HG02938 (cell line): ENCODE measurements around the gene GFPT2.
A peak's percentile ranks its signal among the peaks of the same experiment; 100 is the strongest.

Source experiments
- ATAC-seq: cut with Tn5 transposase; IDR thresholded peaks from one replicate; pipeline ENCODE4 v1.9.1; 2021; ENCODE audit warnings: mild to moderate bottlenecking, moderate library complexity; ENCODE audit not compliant: unreplicated experiment

GFPT2 gene

DNA sequence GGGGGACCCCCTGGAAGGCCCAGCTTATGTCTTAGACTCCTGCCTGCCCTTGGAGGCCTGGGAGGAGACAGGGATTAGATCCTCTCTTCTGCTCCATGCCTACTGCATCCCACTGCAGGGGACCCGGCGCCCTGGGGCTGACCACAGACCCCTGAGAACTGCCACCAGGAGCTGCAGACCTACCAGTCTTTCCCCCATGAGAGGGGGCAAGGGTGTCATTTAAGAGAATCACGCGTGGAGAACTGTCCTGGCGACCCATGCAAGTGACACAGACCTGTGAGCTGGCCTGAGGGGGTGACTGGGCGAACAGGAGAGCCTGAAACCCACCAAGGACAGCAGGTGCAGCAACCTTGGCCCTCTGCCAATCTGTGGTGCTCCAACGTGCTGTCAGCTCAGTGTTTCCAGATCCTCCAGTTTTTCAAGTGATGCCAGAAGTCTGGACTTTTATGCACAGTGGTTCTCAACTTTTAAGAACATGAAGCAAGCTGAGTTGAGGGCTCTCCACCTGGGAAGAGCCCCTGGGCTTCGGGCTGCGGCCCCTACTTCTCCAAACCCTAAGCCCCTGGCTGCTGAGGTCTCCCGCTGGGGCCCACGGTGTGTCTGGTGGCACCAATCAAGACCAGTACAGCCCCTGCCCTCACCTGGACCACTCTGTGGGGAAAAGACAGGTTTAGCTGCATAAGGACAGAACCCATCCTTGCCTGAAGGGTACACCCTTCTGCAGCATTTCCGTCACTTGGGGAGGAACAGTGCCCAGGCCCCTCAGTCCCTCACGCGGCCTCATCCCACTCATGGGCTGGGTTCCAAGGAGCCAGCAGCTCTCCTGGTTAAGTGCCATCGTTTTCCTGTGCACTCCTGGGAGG is 18.2 kb downstream of the GFPT2 start:
- no peak for ATAC-seq

DNA sequence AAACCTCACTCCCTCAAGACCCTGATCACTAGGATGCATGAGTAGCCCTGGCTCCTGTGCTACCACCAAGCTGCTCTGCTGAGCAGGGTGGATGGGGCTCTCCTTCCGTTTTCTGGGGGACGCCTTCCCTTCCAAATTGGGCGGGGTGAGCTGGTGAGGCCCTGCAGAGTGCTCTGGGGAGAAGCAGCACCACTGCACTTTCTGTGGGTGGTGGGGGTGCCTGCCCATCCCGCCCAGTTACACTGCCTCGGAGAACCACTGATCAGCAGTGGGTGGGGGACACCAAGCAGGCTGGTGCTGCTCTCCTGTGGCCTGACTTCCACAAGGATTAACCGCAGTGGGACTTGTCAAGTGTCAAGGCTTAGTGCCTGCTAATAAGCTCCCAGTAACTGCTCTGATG is 19.0 kb downstream of the GFPT2 start:
- ATAC-seq: no peak

DNA sequence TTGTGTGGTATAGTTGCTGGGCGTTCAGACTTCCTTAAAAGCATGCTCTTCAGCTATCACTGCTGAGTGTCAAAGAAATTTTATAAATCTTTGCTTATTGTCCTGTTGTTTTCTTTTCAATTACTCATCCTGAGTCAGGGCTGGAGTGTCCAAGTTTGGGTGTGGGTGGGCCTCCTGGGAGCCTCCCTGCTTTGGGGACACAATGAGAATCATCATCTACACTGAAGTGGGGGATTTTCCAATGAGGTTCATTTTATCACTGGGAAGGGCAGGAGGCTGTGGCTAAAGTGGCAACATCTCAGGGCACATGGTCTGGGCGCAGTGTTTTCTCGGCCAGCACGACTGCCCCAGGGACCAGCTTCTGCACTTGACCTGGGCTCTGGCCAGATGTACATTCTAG is 19.5 kb downstream of the GFPT2 start:
- no peak for ATAC-seq

DNA sequence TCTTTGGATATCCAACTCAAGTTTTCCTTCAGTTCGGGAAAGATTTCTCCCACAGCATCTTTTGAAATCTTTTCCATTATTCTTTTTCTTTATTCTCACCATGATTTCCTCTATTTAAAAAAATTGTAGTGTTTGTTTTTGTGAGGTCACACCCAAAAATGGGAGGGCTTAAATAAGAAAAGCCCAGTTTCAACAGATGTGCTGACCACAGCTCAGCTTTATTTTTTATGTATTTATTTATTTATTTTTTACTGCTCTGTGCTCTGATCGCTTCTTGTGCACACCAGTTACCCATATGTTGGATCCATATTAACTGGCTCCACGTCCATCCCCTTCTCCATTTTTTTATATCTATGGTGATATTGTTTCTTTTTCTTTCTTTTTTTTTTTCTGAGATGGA is 20.3 kb downstream of the GFPT2 start:
- no peak for ATAC-seq

DNA sequence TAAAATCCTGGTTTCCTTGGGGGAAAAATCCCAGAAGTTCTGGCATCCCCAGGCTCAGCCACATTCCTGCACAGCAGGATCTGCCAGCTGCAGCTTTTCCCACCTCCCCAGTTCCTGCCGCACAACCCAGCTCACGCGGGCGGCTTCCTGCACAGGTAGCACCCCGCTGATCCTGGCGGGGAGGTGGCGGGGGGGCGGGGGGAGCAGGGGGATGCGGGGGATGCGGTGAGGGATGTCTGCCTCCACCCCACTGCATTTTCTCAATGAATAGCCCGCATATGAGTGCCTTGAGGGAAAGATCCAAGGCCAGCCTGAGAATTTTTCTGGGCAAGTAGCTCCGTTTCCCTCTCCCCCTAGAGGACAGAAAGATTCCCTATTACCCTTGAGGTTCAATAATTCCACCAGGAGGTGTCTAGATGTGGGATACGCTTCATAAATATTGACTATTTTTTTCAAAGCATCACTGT is 21.1 kb downstream of the GFPT2 start:
- ATAC-seq: no peak

DNA sequence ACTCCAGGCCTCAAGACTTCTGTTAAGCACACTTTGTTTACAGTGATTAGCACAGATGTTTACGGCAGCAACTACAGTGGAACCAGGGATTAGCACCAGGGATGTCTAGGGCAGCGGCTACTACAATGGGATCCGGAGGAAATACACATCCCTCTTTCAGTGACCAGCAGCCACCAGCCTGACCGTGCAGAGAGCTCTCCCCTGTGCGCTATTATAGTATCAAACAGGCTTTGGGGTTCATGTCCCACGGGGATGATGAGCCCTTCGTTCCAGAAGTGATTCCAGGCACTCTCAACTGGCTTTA is 21.5 kb downstream of the GFPT2 start:
- no peak for ATAC-seq

DNA sequence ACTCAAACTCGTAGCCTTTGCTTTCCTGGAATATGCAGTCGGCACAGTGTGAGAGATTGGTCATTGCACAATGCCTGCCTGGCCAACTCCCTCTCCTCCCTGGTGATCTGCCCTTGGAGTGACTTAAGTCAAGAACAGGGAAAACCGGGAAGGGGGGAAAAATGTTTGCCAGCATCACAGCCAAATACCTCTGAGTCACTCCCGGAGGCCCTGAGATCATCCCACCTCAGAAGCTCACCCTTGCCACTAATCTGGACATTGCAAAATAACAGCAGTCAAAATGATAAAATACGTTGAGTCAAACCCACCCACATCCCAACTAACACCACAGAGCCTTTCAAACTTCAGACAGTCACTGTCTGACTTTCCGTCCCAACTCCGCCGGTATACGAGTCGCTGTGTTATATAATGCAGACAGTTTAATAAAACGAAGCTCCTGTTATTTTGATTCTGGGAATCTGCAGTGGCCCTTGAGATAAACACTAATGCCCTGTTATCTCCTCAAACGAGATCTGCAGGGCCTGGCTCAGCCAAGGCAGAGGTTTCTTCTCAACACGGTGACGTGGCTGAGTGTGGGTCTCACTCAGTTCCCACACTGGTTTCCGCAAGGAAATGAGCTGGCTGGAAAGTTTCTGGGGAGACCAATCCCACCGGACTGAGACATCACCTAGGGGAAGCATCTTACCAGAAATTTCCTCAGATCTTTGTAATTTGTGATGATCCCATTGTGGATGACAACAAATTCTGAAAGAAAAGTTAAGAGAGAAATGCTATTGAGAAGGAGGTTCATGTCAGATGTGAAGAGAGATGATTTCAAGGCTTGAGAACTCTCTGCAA is 22.1 kb downstream of the GFPT2 start:
- ATAC-seq: no peak

DNA sequence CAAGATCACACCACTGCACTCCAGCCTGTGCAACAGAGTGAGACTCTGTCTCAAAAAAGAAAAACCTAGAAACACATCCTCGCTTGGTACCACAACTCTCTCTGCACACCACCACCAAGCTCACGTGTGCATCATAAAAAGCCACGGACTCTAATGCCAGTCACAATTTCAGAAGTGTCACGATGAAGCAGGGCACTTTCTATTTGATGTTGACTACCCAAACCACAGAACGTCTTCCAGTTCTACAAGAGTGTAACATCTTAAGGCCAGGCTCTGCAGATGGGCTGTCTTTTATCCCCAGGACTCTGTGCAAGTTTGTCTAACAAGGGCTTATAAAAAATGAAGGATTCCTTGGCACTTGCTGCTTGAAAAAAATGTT is 22.9 kb downstream of the GFPT2 start:
- ATAC-seq: no peak

DNA sequence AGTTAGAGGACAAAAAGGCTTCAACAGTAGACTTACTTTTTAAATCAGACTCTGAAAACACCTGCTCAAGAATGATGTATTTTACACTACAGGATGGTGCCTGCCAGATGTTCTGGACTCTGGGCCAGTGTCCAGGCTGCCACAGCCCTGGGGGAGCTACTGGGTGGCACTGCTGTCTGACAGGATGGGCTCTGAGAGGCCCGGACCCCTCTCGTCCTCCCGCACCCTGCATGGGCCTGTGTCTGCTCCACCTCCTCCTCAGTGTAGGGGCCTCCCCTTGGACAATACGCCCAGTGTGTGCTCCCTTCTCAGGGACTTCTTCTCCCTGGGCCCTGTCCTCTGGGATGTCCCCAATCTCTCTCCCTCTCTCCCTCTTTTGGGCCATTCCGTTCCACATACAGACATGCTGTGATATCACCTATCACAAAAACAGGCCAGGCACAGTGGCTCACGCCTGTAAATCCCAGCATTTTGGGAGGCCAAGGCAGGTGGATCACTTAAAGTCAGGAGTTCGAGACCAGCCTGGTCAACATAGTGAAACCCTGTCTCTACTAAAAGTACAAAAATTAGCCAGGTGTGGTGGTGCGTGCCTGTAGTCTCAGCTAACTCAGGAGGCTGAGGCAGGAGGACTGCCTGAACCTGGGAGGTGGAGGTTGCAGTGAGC is 23.4 kb downstream of the GFPT2 start:
- no peak for ATAC-seq

DNA sequence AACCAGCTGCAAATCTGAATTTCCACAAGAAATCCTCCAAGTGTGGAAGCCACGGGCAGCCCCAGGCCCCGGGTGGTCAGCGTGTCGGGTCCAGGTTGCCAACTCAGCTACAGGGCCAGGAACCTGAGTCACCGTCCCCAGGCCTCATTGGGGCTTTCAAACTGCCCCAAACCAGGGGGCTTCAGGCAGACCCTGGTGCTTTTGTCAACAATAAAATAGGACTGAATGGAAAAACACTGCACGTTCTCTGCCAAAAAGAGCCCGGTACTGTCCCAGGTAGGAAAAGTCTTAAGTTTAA is 24.0 kb downstream of the GFPT2 start:
- ATAC-seq: no peak

DNA sequence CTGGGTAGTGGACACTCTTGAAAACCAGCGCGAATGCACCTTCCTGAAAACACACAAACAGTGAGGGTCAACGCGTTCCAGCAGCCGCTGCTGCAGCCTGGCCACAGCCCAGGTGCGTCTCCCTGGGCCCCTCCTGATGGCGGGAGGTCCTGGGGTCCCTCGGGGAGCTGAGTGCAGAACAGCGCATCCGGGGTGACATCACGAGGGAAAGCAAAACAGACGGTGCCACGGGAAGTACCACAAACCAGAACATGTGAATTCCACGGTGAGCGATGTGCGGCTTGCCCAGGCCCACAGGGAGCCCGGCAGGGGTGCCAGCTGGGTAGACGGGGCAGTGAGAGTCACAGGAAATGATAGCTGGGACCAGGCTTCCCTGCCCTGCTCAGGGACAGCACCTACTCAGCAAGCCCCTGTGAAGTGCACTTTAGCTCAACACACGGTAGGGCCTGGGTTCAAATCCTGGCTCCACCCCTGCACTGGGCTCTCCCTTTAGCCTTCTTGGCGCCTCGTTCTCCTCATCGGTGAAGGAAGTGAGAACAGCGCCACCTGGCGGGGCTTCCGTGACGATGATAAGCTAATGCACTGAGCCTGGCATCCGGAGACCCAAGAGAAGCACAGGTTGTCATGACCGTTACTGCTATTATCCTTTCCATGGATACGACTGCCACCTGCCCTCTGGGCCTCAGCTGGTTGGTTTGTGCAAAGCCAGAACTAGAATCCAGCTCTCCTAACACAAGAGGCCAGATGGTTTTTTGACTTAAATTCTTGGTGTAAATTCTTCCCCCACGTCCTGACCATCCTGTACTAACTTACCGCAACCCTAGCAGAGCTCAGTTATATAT is 24.6 kb downstream of the GFPT2 start:
- peak; percentile 93 for ATAC-seq

DNA sequence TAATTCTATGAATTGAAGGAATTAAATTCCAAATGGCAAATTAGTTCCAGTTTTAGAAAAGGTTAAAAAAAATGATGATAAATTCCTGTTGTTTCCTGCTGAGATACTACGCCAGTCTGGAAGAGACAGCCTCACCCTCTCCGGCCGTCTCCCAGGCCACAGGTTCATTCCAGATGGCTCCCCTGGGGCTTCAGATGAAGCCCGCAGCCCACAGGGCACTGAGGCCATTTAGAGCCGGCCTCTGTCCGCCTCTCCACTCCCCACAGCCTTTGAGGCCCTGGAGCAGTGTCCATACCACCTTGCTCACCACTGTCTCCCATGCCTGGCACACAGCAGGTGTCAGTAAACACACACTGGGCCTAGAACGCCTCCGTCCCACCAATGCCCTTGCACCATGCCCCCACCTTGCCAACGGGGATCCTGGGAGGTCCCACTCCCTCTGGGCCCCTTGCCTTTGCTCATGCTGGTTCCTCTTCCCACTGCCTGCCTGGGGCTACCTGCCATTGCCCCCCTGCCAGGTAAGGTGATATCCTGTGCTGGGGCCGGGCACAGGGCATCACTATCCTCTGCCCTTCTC is 26.1 kb downstream of the GFPT2 start:
- no peak for ATAC-seq

DNA sequence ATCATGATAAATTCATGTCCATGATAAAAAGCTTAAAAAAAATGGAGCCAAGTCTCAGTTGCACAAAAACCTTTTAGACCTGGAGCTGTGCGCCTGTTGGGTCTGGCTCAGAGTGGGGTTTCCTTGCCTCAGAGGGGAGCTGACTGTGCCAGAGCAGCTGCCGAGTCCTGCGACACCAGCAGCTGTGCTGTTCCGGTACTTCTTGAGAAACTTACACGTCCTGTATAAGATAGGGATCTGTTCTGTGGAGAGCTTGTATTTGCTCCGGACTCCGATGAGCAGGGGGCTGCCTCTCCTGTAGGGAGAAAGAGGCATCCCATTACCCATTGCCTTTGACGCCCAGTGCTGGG is 28.6 kb downstream of the GFPT2 start:
- no peak for ATAC-seq

DNA sequence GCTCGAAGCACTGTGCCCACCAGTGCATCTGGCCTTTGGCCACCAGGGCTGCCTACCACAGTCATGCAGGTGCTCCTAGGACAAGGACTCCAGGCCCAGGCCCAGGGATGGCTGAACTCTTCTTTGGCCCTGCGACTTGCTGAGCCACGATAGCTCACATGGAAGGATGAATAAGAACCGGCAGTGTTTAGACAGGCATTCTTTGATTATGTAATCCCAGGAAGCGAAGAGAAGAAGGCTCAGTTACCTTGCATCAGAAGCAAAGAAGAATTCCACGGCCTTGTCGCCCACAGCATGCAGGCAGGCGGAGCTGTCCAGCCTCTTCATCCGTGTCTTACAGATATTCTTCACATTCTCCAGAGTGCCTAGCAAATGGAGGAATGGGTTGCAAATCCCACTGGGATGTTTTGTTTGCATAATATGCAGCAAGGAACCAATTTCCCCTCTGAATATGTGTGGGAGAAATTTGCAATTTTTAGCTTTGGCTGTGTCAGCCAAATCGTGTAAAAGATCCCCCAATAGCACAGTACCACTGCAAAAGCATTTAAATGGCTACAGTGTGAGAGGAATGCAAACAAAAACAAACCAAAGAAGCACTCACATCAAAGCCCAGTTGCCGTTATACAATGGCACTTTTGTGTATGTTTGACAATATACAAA is 29.1 kb downstream of the GFPT2 start:
- ATAC-seq: no peak

DNA sequence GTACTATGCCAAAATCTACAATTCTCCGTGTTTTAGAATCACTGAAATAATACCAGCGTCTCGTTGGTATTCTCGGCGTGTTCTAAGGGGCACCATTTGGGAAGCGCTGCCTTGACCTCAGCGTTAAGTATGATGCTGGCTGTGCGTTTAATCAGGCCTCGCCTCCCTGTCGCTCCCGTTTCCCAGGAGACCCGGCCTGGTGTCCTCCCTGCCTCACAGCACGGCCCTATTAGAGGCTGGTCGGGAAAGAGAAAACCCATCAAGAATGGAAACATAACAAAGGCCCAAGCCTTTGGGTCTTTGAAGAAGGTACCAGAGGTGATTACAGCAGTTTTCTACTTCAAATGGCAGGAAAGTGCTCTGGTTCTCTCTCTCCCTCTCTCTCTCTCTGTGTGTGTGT is 30.0 kb downstream of the GFPT2 start:
- no peak for ATAC-seq

DNA sequence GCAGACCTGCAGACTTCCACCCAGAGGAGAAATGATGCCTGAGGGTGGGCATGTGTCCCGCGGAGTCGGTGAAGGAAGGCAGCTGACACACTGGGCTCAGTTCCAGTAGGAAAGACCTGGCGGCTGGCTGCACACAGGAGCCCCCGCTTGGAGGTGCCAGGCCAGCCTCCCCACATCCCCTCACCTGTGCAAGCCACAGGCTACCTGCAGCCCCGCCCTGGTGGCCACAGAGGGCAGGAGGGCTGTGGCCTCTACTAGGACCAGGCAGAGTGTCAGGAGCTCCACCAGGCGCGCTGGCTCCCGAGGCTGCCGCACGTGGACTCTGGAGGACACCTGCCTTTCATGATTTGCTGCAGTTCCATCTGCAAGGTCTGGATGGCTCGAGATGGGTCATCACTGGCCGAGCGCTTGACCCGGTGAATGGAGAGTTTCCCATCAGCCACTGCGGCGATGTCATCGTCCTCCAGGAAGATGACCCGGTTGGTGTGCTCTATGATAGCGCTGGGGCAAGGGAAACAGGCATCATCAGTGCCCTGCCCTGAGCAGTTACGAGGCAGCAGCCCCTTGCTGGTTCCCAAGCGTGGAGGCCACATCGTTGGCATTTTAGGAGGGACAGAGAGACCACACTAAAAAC is 34.6 kb downstream of the GFPT2 start:
- no peak for ATAC-seq

DNA sequence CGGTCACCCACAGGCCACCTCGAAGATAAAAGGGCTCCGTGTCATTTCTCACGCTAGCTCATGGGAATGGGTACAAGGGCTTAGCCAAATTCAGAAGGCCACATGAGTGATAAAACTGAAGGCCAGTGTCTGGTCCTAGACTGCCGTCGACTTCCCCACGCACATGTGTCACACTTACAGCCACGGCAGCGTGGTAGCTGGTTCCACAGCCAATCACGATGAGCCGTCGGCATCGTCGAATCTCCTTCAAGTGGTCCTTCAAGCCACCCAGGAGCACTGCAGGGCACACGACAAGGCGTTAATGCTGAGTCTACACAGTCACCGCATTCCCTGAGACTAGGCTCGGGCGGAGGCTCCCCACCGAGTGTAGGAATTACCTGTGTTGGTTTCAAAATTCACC is 36.5 kb downstream of the GFPT2 start:
- ATAC-seq: no peak

DNA sequence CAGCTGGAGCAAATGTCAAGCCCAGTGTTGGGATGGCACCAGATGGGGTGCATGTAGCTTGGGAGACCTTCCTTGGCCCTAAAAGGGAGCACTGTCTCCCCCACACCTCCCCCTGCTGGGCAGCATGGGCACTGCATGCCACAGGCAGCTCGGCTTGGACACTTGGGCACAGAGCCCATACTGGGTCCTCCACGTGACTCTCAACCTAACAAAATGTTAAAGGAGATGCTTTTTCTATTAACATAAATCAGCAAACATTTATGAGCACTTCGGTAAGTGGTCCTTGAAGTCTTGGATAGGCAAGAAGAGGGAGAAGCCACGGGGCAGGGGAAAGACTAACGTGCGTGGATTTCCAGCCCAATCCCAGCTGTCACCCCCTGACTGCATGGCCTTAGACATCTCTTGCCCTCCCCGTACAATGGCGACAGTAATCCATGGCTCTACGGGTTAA is 37.3 kb downstream of the GFPT2 start:
- ATAC-seq: peak; percentile 73

DNA sequence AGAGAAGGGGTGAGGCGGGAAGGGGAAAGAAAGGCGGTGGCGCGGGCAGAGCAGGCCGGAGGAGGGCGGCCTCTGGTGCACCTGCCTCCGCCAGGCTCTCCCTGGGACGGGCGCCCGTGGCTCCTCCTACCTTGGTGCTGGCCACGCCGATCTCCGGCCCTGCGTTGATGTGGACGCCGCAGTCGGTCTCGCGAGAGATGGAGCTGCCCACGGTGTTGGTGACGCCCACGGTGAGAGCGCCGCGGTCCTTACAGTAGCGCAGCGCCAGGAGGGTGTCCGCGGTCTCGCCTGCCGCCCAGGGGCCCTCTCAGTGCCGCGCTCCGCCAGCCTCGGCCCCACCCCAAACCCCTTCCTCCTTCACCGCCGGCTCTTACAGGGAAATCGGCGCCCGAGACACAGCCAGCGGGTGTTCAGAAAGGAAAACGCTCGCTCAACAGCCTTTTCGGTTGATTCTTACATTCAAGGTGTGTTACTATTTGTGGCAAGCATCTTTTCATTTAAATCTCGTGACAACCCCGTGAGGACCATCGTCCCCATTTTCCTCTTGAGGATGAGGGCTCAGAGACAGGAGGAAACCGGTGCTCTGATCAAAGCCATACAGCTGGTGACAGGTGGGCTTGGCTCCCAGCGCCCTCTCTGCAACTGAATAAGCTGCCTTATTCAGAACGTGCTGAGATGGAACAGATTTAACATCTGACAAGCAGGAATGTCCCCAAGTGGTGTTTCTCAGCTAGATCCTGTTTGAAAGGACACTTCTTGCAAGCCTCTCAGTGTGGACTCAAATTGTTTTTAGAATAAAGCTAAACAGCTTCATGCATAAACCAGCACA is 39.2 kb downstream of the GFPT2 start:
- no peak for ATAC-seq
